ENCODE data around the gene KRT38. TPM values are rescaled to one million over a fixed set of nuclear protein-coding genes. Genes with fewer than 3 reads are reported as not detected.

The KRT38 gene
- total RNA-seq, 1 donor from 2014 or later, result not detected

- Histone ChIP-seq H3K4me3 (no peak overlapping the region), H3F3A (ENCODE audit: low read depth) (no peaks in the 10 kb centered on the region), H3K9ac (no peak overlapping the region), H2AFZ (replicated peaks) (no peak overlapping the region), H3K4me2 (no peak overlapping the region), H3K9me3 (ENCODE audit: low read depth) (no peaks in the 10 kb centered on the region), H3K79me2 (ENCODE audit: low read depth) (no peaks in the 10 kb centered on the region), H4K20me1 (ENCODE audit: low read depth) (no peaks in the 10 kb centered on the region), H3K4me1 (no peaks in the 10 kb centered on the region), H3K36me3 (no peaks in the 10 kb centered on the region), H3K27ac (no peak overlapping the region), H3K27me3 (no peaks in the 10 kb centered on the region)
- Mint-ChIP-seq H3K27me3 (ENCODE audit: insufficient read depth, low read depth) (peaks cover 3% of the 10 kb centered on the region), H3K9me3 (peaks cover under 1% of the 10 kb centered on the region), H3K4me1 (no peaks in the 10 kb centered on the region), H3K27ac (no peak overlapping the region), H3K36me3 (no peaks in the 10 kb centered on the region), H3K4me3 (no peak overlapping the region)
- TF ChIP-seq EZH2phosphoT487 (IDR thresholded peaks at IDR 0.05), result no peak
- no peak for TF ChIP-seq CTCF (IDR thresholded peaks at IDR 0.05)
- TF ChIP-seq EZH2 (IDR thresholded peaks at IDR 0.05), result no peak
- no peak for DNase-seq (ENCODE audit: low spot score)
These were observed 3.4 kb upstream of the KRT38 start for GRCh38 chr17:41444186-41444585.

- no peak overlapping the region for H3K27ac ChIP-seq
- no peaks in the 10 kb centered on the region for H3K36me3 ChIP-seq
- Mint-ChIP-seq H3K36me3 (no peaks in the 10 kb centered on the region), H3K4me1 (no peaks in the 10 kb centered on the region), H3K4me3 (no peak overlapping the region), H3K27me3 (ENCODE audit: insufficient read depth, low read depth) (peaks cover 3% of the 10 kb centered on the region), H3K27ac (no peak overlapping the region), H3K9me3 (no peaks in the 10 kb centered on the region)
- no peak overlapping the region for H3K4me3 ChIP-seq
- TF ChIP-seq EZH2 (IDR thresholded peaks at IDR 0.05) (no peak), EZH2phosphoT487 (IDR thresholded peaks at IDR 0.05) (no peak), CTCF (IDR thresholded peaks at IDR 0.05) (no peak)
- no peak overlapping the region for H3K9ac ChIP-seq
- H4K20me1 ChIP-seq (ENCODE audit: low read depth), result no peaks in the 10 kb centered on the region
- no peaks in the 10 kb centered on the region for H3F3A ChIP-seq (ENCODE audit: low read depth)
- no peaks in the 10 kb centered on the region for H3K4me1 ChIP-seq
- H3K4me2 ChIP-seq, result no peak overlapping the region
- H2AFZ ChIP-seq (replicated peaks), result no peak overlapping the region
- no peaks in the 10 kb centered on the region for H3K79me2 ChIP-seq (ENCODE audit: low read depth)
- no peaks in the 10 kb centered on the region for H3K9me3 ChIP-seq (ENCODE audit: low read depth)
- DNase-seq (ENCODE audit: low spot score), result no peak
- H3K27me3 ChIP-seq, result no peaks in the 10 kb centered on the region
These were observed 2.0 kb upstream of the KRT38 start for GRCh38 chr17:41442739-41443138.

DNA sequence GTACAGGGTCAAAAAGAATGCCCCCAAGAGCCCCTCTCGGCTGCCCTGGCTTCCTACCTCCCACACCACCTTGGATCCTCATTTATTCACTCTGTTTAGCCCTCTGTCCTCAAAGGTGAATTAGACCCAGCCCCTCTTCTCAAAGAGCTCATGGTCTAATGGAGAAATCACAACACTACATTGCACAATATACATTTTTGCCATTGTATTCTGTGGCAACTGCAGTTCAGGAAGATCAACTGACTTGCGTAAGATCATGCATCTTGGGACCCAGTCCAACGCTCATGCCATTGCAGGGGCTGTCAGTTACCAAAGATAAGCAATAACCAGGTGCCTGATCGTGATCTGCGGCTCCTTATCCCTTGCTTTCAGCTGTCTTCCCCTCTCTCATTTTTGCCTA lies 1.4 kb downstream of the KRT38 start:
- no peak overlapping the region for H3K27ac Mint-ChIP-seq

More for the DNA sequence above, 1.4 kb downstream of the KRT38 start:
- Histone ChIP-seq H3K27ac (no peak overlapping the region), H3K4me2 (no peak overlapping the region), H2AFZ (replicated peaks) (no peak overlapping the region), H3K9ac (no peak overlapping the region), H3K79me2 (ENCODE audit: low read depth) (no peaks in the 10 kb centered on the region), H3K36me3 (no peaks in the 10 kb centered on the region), H3K27me3 (no peaks in the 10 kb centered on the region), H3F3A (ENCODE audit: low read depth) (no peaks in the 10 kb centered on the region), H4K20me1 (ENCODE audit: low read depth) (no peaks in the 10 kb centered on the region), H3K4me1 (no peaks in the 10 kb centered on the region), H3K9me3 (ENCODE audit: low read depth) (no peaks in the 10 kb centered on the region), H3K4me3 (no peak overlapping the region)
- no peaks in the 10 kb centered on the region for H3K4me1 Mint-ChIP-seq
- H3K4me3 Mint-ChIP-seq, result no peak overlapping the region
- H3K27me3 Mint-ChIP-seq (ENCODE audit: insufficient read depth, low read depth), result peaks cover 3% of the 10 kb centered on the region
- H3K9me3 Mint-ChIP-seq, result no peaks in the 10 kb centered on the region
- no peaks in the 10 kb centered on the region for H3K36me3 Mint-ChIP-seq
- no peak for TF ChIP-seq EZH2phosphoT487 (IDR thresholded peaks at IDR 0.05)
- no peak for TF ChIP-seq CTCF (IDR thresholded peaks at IDR 0.05)
- TF ChIP-seq EZH2 (IDR thresholded peaks at IDR 0.05), result no peak
- DNase-seq (ENCODE audit: low spot score), result no peak

Measured in neural progenitor cell (in vitro differentiated cells).